GM18873 (cell line): Measurements from ENCODE around the gene FOXA2.

ENCODE experiments used
- ATAC-seq: cut with Tn5 transposase; IDR thresholded peaks from one replicate; pipeline ENCODE4 v1.9.1; 2021; ENCODE audit warnings: mild to moderate bottlenecking, moderate library complexity, moderate number of reproducible peaks; ENCODE audit not compliant: unreplicated experiment, low FRiP score

Gene FOXA2

DNA sequence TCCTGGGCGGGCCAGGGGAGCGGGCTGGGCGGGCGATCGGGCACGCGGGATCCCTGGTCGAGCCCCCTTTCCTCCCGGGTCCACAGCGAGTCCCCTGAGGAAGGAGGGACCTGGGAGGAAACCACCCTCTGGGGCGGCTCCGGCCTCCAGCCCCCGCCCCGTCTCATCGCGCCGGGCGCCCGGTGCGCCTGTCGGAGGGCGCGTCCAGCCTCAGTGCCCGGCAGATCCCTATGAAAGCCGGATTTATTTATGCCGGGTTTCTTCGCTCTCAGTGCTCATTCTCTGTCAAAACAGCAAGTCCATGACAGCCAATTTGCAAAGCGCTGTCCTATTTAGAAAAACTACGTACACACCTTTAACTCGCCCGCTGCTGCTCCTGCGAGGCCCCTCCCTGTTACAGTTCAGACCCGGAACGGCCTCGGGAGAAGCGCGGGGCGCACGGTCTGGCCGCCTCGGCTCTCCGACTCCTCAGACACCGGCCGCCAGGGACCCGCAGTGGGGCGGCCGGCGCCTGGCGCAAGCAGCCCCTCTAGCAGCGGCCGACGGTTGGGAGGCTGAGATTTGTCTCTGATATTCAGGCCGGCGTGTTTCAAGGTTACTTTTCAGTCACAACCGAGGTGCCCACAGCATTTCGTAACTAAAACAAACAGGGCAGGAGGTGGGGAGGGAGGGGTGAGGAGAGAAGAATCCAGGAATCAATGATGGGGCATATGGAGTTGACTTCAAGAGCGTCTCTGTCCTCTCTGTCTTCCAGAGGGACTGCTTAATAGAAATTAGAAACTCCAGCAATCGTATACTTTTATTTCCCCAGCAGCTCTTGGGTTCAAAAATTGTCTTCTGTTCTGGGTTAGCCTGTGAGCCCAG lies 782 bp upstream of the FOXA2 start:
- no peak for ATAC-seq

DNA sequence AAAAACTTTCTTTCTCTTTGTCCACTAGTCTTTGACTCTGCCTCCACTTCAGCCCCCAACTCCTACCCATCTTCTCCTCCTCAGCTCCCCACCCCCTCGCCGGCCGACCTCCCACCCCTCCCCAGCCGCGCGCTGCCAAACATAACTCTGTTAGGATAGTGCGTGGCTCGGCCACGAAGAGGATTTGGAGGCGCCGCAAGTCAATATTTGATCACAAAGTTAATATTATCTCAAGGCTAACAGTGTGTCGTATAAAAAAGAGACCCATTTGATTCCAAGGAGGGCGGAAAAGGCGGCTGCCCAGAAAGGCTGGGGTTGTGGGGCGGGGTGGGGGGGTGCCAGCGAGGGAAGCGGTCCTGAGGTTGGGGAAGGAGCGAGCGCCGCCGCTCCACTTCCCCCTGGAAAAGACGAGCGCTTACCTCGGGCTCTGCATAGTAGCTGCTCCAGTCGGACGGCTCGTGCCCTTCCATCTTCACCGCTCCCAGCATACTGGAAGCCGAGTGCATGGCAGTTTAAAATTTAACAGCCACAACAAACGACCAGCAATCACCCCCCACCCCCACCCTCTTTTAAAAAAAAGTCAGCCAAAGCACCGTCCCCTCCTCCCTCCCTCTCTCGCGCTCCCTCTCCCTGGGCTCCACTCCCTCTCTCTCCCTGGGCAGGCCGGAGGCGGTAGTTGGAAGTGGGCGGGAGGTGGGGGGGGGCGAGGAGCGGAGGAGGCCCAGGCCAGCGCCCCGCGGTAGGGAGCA lies 425 bp downstream of the FOXA2 start:
- no peak for ATAC-seq

- ATAC-seq: no peak
These were observed 1.2 kb downstream of the FOXA2 start for GRCh38 chr20:22582964-22583772.

DNA sequence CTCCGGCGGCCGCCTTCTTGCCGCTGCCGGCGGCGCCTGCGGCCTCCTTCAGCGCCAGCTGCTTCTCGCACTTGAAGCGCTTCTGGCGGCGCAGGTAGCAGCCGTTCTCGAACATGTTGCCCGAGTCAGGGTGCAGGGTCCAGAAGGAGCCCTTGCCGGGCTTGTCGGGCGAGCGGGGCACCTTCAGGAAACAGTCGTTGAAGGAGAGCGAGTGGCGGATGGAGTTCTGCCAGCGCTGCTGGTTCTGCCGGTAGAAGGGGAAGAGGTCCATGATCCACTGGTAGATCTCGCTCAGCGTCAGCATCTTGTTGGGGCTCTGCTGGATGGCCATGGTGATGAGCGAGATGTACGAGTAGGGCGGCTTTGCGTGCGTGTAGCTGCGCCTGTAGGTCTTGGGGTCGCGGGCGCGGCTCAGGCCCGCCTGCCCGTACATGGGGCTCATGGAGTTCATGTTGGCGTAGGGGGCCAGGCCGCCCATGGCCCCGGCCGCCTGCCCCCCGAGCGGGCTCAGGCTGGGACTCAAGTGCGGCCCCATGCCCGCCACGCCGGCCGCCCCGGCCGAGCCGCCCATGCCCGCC lies 1.9 kb downstream of the FOXA2 start:
- ATAC-seq: no peak

DNA sequence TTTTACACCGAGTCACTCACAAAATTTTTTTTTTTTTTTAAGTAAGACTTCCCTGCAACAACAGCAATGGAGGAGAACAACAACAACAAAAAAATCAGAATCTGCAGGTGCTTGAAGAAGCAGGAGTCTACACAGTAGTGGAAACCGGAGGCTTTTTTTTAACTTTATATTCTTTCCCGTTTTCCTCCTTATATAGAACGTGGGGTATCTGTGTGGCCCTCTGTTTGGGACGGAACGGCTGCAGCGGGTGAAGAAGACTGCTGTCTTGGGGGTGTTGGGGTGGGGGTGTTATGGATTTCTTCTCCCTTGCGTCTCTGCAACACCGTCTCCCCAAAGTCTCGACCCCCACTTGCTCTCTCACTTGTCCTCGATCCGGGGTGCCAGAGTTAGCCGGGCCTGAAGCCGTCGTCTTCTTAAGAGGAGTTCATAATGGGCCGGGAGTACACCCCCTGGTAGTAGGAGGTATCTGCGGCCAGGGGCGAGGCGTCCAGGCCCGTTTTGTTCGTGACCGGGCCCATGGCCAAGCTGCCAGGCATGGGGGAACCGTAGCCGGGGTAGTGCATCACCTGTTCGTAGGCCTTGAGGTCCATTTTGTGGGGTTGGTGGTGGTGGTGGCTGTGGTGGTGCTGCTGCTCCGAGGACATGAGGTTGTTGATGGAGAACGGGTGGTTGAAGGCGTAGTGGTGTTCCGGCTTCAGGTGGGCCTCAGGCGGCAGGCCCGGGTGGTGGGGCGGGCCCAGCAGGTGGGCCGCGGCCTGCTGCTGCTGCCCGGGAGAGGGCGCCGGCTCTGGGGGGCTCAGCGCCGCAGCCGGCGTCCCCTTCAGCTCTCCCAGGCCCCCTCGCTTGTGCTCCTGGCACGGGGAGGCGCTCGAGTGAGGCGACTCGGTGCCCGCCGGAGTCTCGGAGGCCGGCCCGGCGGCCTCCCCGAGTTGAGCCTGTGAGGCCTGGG lies 2.7 kb downstream of the FOXA2 start:
- ATAC-seq: no peak

GRCh38 chr20:22579711-22580697 lies 4.4 kb downstream of the FOXA2 start:
- ATAC-seq: no peak

- no peak for ATAC-seq
These were observed 5.3 kb downstream of the FOXA2 start for GRCh38 chr20:22579119-22579427.

GRCh38 chr20:22578221-22579118 lies 5.9 kb downstream of the FOXA2 start:
- no peak for ATAC-seq

DNA sequence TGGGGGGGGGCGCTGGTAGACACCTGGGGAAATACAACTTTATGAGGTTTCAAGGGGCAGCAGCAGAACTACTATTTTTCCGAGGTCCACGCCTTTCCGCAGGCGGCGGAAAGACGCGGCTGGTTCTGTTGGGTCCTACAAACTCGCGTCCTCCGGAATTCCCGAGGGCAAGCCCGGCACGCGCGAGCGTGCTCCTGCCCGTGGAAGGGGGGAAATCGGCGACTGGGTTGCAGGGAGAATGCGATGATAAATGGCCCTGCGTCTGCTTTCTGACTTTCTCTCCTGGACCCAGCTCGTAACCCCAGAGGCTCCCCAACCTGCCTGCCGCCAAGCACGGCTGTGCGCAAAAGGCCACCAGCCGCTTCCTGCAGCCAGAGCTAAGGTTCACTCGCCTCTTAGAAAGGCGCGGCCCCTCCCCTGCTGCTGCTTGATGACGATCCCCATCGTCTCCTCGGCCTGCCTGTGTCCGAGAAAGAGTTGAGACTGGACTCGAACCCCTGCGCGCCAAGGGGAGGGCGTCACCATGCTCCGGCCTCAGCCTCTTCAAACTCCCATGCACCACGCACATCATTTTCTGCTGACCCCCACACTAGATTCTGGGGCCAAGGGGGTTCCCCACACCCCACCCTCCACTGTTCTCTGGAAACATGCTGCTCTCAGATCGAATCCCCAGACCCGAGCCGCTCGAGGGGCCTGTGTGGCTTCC lies 6.7 kb downstream of the FOXA2 start:
- ATAC-seq: no peak

DNA sequence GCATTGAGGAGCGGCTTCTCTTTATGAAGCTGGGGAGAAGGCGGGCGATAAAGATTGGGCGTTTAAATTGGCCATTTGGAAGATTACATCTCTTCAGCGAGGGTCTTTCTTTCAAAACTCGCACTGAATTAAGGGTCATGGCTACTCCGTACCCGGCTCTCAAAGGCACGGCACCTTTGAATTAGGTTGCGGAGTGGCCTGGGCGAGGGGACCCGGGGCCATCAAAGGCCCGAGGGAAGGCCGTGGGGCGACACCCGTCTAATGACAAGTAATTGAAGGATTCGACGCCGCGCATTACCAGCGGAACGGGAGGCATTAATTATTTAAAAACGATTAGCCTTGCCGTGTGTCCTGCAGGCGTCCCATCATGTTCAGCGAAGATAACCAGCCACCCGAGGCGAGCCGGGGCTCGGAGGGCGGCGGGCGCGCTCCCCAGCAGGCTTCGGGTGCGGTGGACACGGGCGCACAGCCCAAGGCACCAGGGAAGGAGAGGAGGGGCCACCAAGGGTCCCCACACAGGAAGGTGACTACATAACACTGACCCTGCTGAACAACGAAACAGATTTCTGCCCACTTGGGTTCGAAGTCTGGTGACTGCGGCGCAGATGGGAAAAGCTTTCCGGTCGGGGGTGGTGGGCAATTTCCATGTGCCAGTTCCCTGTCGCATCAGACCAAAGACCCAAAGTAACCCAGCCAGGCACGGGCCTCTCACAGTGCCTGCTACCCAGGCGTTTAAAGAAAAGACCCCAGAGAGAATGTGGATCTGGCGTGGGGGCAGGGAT lies 7.4 kb downstream of the FOXA2 start:
- ATAC-seq: no peak

- no peak for ATAC-seq
These were observed 8.1 kb downstream of the FOXA2 start for GRCh38 chr20:22576273-22576672.

DNA sequence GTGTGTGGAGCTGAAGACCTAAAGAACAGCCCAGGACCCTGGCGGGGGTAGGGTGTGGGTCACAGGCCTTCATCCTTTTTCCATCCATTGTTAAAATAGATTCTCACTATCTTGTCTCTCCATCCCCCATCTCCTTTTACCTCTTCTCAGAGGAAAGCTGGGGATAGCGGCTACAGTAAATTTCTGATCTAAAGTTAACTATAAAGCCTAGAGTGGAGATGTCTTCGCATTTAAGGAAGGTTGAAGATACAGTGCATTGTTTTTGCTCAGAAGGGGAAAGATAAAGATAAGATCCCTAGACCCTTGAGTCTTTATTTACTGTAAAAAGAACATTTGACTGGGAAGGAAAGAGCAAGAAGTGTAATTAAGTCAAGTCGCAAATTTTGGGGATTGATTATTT lies 8.6 kb downstream of the FOXA2 start:
- ATAC-seq: no peak

DNA sequence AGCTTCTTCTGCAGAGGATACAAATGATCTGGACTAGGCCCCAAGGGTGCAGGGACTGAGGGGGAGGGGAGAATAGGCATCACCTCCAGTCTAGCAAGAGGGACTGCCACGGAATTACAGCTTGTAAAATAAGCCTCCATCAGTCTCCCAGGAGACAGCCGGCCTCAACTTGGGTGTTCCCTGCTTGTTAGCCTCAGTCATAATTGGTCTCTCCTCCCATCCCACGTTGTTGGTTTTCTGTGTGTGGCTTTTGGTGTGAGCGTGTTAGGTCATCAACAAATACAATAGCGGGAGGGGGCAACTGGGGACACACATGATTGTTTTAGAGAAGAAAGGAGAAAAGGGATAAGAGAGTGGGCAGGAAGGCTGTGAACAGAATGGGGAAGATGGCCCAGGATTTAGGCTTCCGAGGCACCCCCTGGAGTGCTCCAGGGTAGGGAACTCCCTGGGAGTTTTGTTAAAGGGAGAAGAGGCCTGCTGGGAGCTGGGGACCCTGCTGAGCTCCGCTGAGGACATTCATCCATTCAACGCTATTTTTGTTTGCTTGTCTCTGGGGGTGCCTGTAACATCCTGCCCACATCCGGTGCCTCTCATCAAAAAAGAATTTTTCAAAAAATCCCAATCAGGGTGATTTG lies 9.2 kb downstream of the FOXA2 start:
- ATAC-seq: no peak

GRCh38 chr20:22574545-22575086 lies 9.8 kb downstream of the FOXA2 start:
- no peak for ATAC-seq

DNA sequence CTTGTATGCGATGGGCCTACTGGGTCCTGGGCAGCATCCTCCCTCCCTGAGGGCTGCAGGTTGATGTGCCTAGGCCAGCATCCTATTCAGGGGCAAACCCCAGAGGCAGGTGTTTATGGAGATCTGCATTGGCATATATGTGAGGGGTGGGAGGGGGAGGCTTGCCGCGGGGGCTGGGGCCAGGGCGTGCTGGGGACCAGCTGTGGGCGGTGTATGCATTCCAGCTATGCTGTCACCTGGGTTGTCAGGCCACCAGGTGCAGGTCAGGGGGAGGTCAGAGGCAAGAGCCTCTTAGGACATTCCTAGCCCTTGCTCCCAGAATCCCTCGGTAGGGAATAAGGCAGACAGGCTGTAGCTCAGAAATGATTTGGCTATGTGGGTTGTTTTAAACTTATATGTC lies 11.9 kb downstream of the FOXA2 start:
- no peak for ATAC-seq
